Kidney epithelial cell (primary cell): ENCODE data around the gene CDX1. TPM values are rescaled to one million over a fixed set of nuclear protein-coding genes. Genes with fewer than 3 reads are reported as not detected.

ENCODE experiments used
- DNase-seq: peaks from one replicate; pipeline ENCODE4 v3.0.0-alpha.2; 2010; ENCODE audit warnings: low read depth
- H3K27me3 ChIP-seq: 2 replicates; pipeline ENCODE4 v1.6.0; 2011; ENCODE audit warnings: low read length; ENCODE audit not compliant: control insufficient read depth, insufficient read depth
- H3K36me3 ChIP-seq: 2 replicates; pipeline ENCODE4 v1.5.1; 2011; ENCODE audit warnings: low read length; ENCODE audit not compliant: control insufficient read depth, insufficient read depth
- H3K4me3 ChIP-seq: 2 replicates; pipeline ENCODE4 v1.5.1; 2011; ENCODE audit warnings: low read depth, mild to moderate bottlenecking, control low read depth, low read length
- total RNA-seq: library from RNA; depleted of rRNA; stranded (reverse); fragments of >200 nt; gene quantifications from 2 replicates; pipeline ENCODE4 v1.2.3, GENCODE V29; 2015
- TF ChIP-seq, protein P1 (sequence below): IDR thresholded peaks from 2 replicates; pipeline ENCODE4 v1.5.1; 2011; ENCODE audit warnings: mild to moderate bottlenecking, moderate library complexity, low read length, control low read depth, inconsistent platforms; ENCODE audit not compliant: insufficient read depth, poor library complexity, severe bottlenecking

The CDX1 gene
- total RNA-seq, 1 donor from 2014 or later, result 0.33 TPM

DNA sequence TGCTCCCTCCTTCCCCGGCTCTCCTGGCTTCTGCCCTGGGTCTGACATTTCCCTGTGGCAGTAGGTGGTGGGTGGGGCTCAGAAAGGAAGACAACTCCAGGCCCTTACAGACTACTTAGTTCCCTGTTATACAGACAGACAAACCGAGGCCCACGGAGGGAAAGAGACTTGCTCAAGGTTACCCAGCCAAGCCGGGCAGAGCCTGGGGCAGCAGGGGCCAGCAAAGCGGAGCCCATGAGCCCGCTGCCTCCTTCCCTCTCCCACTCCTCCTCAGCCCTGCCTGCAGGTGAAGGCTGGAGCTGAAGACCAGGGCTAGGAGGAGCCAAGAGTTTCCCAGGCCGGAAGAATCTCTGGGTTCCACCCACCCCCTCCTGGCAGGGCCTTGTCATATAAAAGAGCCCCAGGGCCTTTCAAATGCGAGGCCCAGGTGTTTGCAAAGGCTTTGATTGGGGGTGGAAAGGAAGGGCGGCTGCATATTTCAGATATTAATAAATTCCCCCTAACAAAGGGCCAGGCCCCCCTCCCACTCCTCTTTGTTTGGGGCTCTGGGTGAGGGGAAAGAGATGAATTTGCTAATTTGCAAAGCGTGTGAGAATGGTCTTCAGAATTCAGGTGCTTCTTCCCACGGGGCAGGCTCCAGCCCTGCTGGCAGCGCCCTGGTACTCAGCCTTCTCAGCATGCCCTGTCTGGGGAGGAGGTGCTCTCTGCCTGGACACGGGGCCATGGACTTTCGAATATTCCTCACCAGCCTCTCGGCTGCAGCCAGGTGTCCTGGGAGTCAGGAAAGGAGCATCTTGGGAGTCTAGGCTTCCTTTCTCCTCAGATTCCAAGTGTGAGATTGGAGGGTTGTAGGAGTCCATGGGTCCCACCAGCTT, 44.8 kb downstream of the CDX1 start:
- H3K36me3 ChIP-seq, result no peaks in the 10 kb centered on the region
- no peak overlapping the region for H3K4me3 ChIP-seq
- TF ChIP-seq, protein P1, sequence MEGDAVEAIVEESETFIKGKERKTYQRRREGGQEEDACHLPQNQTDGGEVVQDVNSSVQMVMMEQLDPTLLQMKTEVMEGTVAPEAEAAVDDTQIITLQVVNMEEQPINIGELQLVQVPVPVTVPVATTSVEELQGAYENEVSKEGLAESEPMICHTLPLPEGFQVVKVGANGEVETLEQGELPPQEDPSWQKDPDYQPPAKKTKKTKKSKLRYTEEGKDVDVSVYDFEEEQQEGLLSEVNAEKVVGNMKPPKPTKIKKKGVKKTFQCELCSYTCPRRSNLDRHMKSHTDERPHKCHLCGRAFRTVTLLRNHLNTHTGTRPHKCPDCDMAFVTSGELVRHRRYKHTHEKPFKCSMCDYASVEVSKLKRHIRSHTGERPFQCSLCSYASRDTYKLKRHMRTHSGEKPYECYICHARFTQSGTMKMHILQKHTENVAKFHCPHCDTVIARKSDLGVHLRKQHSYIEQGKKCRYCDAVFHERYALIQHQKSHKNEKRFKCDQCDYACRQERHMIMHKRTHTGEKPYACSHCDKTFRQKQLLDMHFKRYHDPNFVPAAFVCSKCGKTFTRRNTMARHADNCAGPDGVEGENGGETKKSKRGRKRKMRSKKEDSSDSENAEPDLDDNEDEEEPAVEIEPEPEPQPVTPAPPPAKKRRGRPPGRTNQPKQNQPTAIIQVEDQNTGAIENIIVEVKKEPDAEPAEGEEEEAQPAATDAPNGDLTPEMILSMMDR, result no peak
- no peak for DNase-seq
- H3K27me3 ChIP-seq, result peaks cover 4% of the 10 kb centered on the region

DNA sequence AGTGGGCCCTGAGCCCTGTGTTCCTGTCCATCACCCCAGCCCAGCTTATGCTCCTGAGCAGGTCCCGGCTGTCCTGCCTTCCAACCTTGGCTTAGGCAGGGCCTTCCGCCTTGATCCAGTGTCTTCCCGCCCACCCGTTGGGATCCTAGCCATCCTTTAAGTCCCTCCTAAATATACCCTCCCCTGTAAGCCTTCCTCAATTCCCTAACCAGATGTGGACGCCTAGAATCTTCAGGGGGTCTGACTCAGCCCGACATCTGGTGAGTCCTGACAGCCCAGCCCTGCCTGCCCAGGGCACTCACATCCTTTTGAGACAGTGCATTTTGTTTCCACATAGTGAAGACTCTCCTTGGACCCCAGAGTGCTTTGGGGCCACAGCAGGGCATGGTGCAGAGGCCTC, 47.0 kb downstream of the CDX1 start:
- H3K36me3 ChIP-seq, result no peaks in the 10 kb centered on the region
- TF ChIP-seq, protein P1, result no peak
- DNase-seq, result no peak
- no peak overlapping the region for H3K4me3 ChIP-seq
- peaks cover 4% of the 10 kb centered on the region for H3K27me3 ChIP-seq

DNA sequence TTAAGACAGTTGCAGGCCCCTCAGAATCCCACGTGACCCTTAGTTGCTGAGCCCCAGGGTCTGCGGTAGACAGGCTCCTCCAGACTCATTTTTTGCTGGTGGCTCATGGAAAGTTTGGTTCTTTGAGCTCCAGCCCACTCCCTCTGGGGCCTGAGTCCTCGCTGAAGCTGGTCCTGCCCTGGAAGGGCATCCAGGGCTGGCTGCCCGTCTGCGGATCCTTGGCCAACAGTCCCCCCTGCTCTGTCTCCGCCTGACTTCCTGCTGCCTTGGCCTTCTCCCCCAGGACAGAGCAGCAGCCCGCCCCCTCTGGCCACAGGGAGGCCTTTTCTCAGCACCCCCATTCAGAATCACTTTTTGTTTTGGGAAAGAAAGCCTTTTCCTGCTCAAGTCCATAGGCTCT, 47.7 kb downstream of the CDX1 start:
- H3K4me3 ChIP-seq, result no peak overlapping the region
- TF ChIP-seq, protein P1, result no peak
- peaks cover 4% of the 10 kb centered on the region for H3K27me3 ChIP-seq
- DNase-seq, result no peak
- no peaks in the 10 kb centered on the region for H3K36me3 ChIP-seq

DNA sequence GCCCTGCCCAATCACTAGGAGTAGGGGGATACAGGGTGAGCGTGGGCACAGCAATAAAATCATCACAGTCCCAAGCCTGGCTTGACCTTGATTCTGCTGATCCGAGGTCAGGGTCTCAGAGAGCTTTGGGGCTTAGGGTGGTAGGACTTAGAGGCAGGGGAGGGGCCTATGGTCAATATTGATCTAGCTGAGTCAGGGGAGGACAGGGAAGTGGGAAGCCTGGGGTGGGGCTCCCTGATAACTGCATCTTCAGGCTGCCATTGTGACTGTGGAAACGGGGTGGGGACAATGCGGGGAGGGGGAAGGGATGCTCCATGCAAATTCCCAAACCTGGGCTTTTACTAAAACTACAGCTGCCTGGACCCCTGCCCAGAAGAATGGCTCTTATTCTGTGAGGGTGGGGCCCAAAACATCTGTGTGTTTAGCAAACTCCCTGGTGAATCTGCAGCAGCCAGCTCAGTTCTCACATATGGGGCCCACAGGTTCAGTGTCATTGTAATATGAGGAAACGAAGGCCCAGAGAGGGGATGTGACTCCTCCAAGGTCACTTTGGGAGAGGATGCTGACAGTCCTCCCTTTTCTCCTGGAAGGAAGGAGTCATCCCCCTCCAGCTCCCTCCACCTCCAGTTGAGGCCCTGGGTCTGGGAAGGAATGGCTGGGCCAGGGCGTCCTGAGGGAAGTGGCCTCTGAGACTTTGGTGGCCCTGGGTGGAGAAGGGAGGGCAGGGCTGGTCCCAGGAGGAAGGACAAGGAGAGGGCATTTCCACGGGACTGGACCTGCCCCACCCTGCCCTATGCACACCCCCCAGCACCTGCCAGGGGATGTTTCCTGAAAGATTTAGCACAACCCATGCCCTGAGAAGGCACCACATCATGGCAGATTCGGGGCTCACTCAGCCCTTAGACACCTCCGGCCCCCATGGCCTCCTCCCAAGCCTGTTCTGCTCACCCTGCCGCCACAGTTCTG, 49.7 kb downstream of the CDX1 start:
- no peak for DNase-seq
- Histone ChIP-seq H3K36me3 (no peaks in the 10 kb centered on the region), H3K4me3 (no peak overlapping the region), H3K27me3 (peaks cover 4% of the 10 kb centered on the region)
- TF ChIP-seq, protein P1, result no peak

DNA sequence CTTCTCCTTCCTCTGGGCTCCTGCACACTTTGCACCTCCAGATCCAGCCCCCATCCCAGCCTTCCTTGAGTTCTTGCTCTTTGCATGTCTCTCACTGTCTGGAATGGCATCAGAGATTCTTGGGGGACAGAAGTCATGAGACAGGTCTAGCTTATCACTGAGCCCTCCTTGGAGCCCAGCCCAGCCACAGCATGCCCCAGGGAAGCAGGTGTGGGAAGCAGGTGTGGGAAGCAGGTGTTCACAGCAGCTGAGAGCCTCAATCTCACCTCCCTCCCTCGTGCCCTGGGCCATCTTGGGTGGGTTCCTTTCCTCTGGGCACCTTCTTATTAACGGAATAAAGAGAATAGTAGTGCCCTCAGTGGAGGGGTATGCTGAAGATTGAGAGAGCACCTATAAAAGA, 50.5 kb downstream of the CDX1 start:
- DNase-seq, result no peak
- Histone ChIP-seq H3K4me3 (no peak overlapping the region), H3K36me3 (no peaks in the 10 kb centered on the region), H3K27me3 (peaks cover 4% of the 10 kb centered on the region)
- TF ChIP-seq, protein P1, result no peak
